ENCODE measurements around the gene CCT8. TPM values are rescaled to one million over a fixed set of nuclear protein-coding genes. Genes with fewer than 3 reads are reported as not detected.

Gene CCT8
- total RNA-seq, 1 experiment from 2014 or later: 335 TPM

- TF ChIP-seq, protein P1, sequence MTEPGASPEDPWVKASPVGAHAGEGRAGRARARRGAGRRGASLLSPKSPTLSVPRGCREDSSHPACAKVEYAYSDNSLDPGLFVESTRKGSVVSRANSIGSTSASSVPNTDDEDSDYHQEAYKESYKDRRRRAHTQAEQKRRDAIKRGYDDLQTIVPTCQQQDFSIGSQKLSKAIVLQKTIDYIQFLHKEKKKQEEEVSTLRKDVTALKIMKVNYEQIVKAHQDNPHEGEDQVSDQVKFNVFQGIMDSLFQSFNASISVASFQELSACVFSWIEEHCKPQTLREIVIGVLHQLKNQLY (CRISPR knock-in tag; IDR thresholded peaks at IDR 0.05): no peak
- no peak for TF ChIP-seq HMGXB4 (CRISPR knock-in tag; IDR thresholded peaks at IDR 0.05)
- no peak for TF ChIP-seq KAT7 (CRISPR knock-in tag; IDR thresholded peaks at IDR 0.05; ENCODE audit: borderline replicate concordance)
- TF ChIP-seq IRF2 (CRISPR knock-in tag; IDR thresholded peaks at IDR 0.05; ENCODE audit: borderline replicate concordance, low read depth): no peak
- TF ChIP-seq CREB1 (CRISPR knock-in tag; IDR thresholded peaks at IDR 0.05): no peak
- no peak for TF ChIP-seq JUN (CRISPR knock-in tag; IDR thresholded peaks at IDR 0.05)
- TF ChIP-seq, protein P2, sequence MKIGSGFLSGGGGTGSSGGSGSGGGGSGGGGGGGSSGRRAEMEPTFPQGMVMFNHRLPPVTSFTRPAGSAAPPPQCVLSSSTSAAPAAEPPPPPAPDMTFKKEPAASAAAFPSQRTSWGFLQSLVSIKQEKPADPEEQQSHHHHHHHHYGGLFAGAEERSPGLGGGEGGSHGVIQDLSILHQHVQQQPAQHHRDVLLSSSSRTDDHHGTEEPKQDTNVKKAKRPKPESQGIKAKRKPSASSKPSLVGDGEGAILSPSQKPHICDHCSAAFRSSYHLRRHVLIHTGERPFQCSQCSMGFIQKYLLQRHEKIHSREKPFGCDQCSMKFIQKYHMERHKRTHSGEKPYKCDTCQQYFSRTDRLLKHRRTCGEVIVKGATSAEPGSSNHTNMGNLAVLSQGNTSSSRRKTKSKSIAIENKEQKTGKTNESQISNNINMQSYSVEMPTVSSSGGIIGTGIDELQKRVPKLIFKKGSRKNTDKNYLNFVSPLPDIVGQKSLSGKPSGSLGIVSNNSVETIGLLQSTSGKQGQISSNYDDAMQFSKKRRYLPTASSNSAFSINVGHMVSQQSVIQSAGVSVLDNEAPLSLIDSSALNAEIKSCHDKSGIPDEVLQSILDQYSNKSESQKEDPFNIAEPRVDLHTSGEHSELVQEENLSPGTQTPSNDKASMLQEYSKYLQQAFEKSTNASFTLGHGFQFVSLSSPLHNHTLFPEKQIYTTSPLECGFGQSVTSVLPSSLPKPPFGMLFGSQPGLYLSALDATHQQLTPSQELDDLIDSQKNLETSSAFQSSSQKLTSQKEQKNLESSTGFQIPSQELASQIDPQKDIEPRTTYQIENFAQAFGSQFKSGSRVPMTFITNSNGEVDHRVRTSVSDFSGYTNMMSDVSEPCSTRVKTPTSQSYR (CRISPR knock-in tag; IDR thresholded peaks at IDR 0.05): no peak
- no peak for TF ChIP-seq TP53 (CRISPR knock-in tag; IDR thresholded peaks at IDR 0.05)
- TF ChIP-seq FOXJ3 (CRISPR knock-in tag; IDR thresholded peaks at IDR 0.05; ENCODE audit: borderline replicate concordance): no peak
- TF ChIP-seq, protein P3, sequence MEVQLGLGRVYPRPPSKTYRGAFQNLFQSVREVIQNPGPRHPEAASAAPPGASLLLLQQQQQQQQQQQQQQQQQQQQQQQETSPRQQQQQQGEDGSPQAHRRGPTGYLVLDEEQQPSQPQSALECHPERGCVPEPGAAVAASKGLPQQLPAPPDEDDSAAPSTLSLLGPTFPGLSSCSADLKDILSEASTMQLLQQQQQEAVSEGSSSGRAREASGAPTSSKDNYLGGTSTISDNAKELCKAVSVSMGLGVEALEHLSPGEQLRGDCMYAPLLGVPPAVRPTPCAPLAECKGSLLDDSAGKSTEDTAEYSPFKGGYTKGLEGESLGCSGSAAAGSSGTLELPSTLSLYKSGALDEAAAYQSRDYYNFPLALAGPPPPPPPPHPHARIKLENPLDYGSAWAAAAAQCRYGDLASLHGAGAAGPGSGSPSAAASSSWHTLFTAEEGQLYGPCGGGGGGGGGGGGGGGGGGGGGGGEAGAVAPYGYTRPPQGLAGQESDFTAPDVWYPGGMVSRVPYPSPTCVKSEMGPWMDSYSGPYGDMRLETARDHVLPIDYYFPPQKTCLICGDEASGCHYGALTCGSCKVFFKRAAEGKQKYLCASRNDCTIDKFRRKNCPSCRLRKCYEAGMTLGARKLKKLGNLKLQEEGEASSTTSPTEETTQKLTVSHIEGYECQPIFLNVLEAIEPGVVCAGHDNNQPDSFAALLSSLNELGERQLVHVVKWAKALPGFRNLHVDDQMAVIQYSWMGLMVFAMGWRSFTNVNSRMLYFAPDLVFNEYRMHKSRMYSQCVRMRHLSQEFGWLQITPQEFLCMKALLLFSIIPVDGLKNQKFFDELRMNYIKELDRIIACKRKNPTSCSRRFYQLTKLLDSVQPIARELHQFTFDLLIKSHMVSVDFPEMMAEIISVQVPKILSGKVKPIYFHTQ (CRISPR knock-in tag; IDR thresholded peaks at IDR 0.05): no peak
- TF ChIP-seq ELF4 (CRISPR knock-in tag; IDR thresholded peaks at IDR 0.05; ENCODE audit: low read depth): no peak
- no peak for TF ChIP-seq ZNF219 (CRISPR knock-in tag; IDR thresholded peaks at IDR 0.05; ENCODE audit: borderline replicate concordance)
- TF ChIP-seq, protein P4, sequence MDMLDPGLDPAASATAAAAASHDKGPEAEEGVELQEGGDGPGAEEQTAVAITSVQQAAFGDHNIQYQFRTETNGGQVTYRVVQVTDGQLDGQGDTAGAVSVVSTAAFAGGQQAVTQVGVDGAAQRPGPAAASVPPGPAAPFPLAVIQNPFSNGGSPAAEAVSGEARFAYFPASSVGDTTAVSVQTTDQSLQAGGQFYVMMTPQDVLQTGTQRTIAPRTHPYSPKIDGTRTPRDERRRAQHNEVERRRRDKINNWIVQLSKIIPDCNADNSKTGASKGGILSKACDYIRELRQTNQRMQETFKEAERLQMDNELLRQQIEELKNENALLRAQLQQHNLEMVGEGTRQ (CRISPR knock-in tag; IDR thresholded peaks at IDR 0.05): no peak
- TF ChIP-seq ERG (CRISPR knock-in tag; IDR thresholded peaks at IDR 0.05): no peak
- no peak for TF ChIP-seq JAZF1 (CRISPR knock-in tag; IDR thresholded peaks at IDR 0.05)
- TF ChIP-seq, protein P5, sequence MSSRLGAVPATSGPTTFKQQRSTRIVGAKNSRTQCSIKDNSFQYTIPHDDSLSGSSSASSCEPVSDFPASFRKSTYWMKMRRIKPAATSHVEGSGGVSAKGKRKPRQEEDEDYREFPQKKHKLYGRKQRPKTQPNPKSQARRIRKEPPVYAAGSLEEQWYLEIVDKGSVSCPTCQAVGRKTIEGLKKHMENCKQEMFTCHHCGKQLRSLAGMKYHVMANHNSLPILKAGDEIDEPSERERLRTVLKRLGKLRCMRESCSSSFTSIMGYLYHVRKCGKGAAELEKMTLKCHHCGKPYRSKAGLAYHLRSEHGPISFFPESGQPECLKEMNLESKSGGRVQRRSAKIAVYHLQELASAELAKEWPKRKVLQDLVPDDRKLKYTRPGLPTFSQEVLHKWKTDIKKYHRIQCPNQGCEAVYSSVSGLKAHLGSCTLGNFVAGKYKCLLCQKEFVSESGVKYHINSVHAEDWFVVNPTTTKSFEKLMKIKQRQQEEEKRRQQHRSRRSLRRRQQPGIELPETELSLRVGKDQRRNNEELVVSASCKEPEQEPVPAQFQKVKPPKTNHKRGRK (CRISPR knock-in tag; IDR thresholded peaks at IDR 0.05; ENCODE audit: borderline replicate concordance): no peak
- no peaks in the 10 kb centered on the region for H3K9me3 Mint-ChIP-seq
- ChIA-PET CTCF (interaction anchor here (0.8 kb wide), 1 partner anchor 294 kb away, joined by 3 read pairs; no protein-coding TSS in a partner anchor), POLR2A (no interaction called here)
- peaks cover 6% of the 10 kb centered on the region for H3K4me1 Mint-ChIP-seq
- peaks cover 26% of the 10 kb centered on the region for H3K27me3 Mint-ChIP-seq (ENCODE audit: low read depth)
- no peak overlapping the region for H3K4me3 Mint-ChIP-seq
- H3K27ac Mint-ChIP-seq: no peak overlapping the region
- no peaks in the 10 kb centered on the region for H3K36me3 Mint-ChIP-seq
- peak; percentile 86 for ATAC-seq
- DNase-seq (ENCODE audit: low spot score): no peak
Measured at GRCh38 chr21:29082046-29082815, 8.8 kb upstream of the CCT8 start.

Measured in WTC11 (cell line).